H1 (cell line): Measurements from ENCODE around the gene BAIAP2L2. TPM values are rescaled to one million over a fixed set of nuclear protein-coding genes. Genes with fewer than 3 reads are reported as not detected.

Experiments used
- polyA plus RNA-seq, 7 experiments: library from polyadenylated mRNA; depleted of rRNA in 3 of 7; stranded (reverse) in 5 of 7; unstranded in 2 of 7; fragments of >200 nt in 5 of 7; fragments of 200-250 nt in 2 of 7; gene quantifications; 1 replicate in 5 of 7; 2 replicates in 1 of 7; 4 replicates in 1 of 7; pipeline versions ENCODE4 v1.2.1 to v1.2.3, GENCODE V29; 2011 to 2013; ENCODE audit warnings: missing spikeins in 2 of 7, mixed read lengths in 2 of 7
- total RNA-seq: library from RNA; stranded (reverse); fragmentation: NEBNext Ultra II Directional; extraction: Animal tissue kit (Norgen Biotek cat#: 25700); gene quantifications from 2 replicates; pipeline ENCODE4 v1.2.1, GENCODE V29; 2021

Gene BAIAP2L2
- total and polyA plus RNA-seq, 2 of the 8 experiments (the other 6 are each of a cell fraction or from before 2014, with no cell fraction given) = 5.4 to 10.0 TPM

Other genes starting within 250 kb of the BAIAP2L2 start
- 25.8 and 32.1 TPM in 2 replicates for gene MICALL1, start 204.4 kb downstream of the BAIAP2L2 start, total RNA-seq
- gene MICALL1, start 204.4 kb downstream of the BAIAP2L2 start, polyA plus RNA-seq (2011; rRNA removed) = 17.7 and 23.4 TPM in 2 replicates
- gene C22orf23, start 157.1 kb downstream of the BAIAP2L2 start, total RNA-seq = 0.21 and 0.54 TPM in 2 replicates
- gene C22orf23, start 157.1 kb downstream of the BAIAP2L2 start, polyA plus RNA-seq (2011; rRNA removed) = 0.50 and 0.71 TPM in 2 replicates
- gene POLR2F, start 157.0 kb downstream of the BAIAP2L2 start, total RNA-seq = 150 and 160 TPM in 2 replicates
- 176 and 193 TPM in 2 replicates for gene POLR2F, start 157.0 kb downstream of the BAIAP2L2 start, polyA plus RNA-seq (2011; rRNA removed)
- 2.7 and 3.3 TPM in 2 replicates for gene SOX10, start 126.1 kb downstream of the BAIAP2L2 start, total RNA-seq
- 2.7 and 3.8 TPM in 2 replicates for gene SOX10, start 126.1 kb downstream of the BAIAP2L2 start, polyA plus RNA-seq (2011; rRNA removed)
- 22.9 and 26.2 TPM in 2 replicates for gene PICK1, start 53.3 kb downstream of the BAIAP2L2 start, total RNA-seq
- 20.4 and 26.7 TPM in 2 replicates for gene PICK1, start 53.3 kb downstream of the BAIAP2L2 start, polyA plus RNA-seq (2011; rRNA removed)
- gene SLC16A8, start 26.5 kb downstream of the BAIAP2L2 start, total RNA-seq = not detected in 2 replicates
- 0.70 and 1.2 TPM in 2 replicates for gene SLC16A8, start 26.5 kb downstream of the BAIAP2L2 start, polyA plus RNA-seq (2011; rRNA removed)
- gene PLA2G6, start 71.1 kb upstream of the BAIAP2L2 start, total RNA-seq = 13.2 and 14.2 TPM in 2 replicates
- 21.0 and 36.0 TPM in 2 replicates for gene PLA2G6, start 71.1 kb upstream of the BAIAP2L2 start, polyA plus RNA-seq (2011; rRNA removed)
- 6.2 and 6.3 TPM in 2 replicates for gene MAFF, start 91.3 kb upstream of the BAIAP2L2 start, total RNA-seq
- gene MAFF, start 91.3 kb upstream of the BAIAP2L2 start, polyA plus RNA-seq (2011; rRNA removed) = 1.5 and 2.4 TPM in 2 replicates
- gene TMEM184B, start 162.3 kb upstream of the BAIAP2L2 start, total RNA-seq = 79.9 and 81.0 TPM in 2 replicates
- 41.6 and 70.6 TPM in 2 replicates for gene TMEM184B, start 162.3 kb upstream of the BAIAP2L2 start, polyA plus RNA-seq (2011; rRNA removed)
- 244 and 247 TPM in 2 replicates for gene CSNK1E, start 206.7 kb upstream of the BAIAP2L2 start, total RNA-seq
- 263 and 387 TPM in 2 replicates for gene CSNK1E, start 206.7 kb upstream of the BAIAP2L2 start, polyA plus RNA-seq (2011; rRNA removed)